Activated B cell treated with CpG ODN at 0.5 μM for 24 hours (primary cell): ENCODE results near the gene GADD45GIP1. TPM values are rescaled to one million over a fixed set of nuclear protein-coding genes. Genes with fewer than 3 reads are reported as not detected.

Experiments
- ATAC-seq: fragments of 200-7000 bp; cut with Tn5 transposase; one replicate; pipeline ENCODE4 v1.10.0; 2021; ENCODE audit warnings: low read depth, mild to moderate bottlenecking, moderate library complexity
- CTCF ChIA-PET: fragments of 350-600 bp; sonication (Branson Sonifier 250); formaldehyde crosslinking; loops from one replicate; lab custom pipeline; 2021; ENCODE audit warnings: antibody characterized with exemption; lab: Charles Lee
- POLR2A ChIA-PET: fragments of 350-600 bp; sonication (Branson Sonifier 250); formaldehyde crosslinking; loops from one replicate; lab custom pipeline; 2021; ENCODE audit warnings: antibody characterized with exemption; lab: Charles Lee
- DNase-seq: peaks from one replicate; pipeline ENCODE4 v3.0.0; 2022
- H3K27ac Mint-ChIP-seq: one replicate; pipeline ENCODE4 v1.8.0; 2020; ENCODE audit warnings: mixed read lengths
- H3K27me3 Mint-ChIP-seq: one replicate; pipeline ENCODE4 v1.8.0; 2021; ENCODE audit warnings: mixed read lengths
- H3K36me3 Mint-ChIP-seq: one replicate; pipeline ENCODE4 v1.8.0; 2021; ENCODE audit warnings: low read depth, mixed read lengths
- H3K4me1 Mint-ChIP-seq: one replicate; pipeline ENCODE4 v1.8.0; 2021; ENCODE audit warnings: mixed read lengths
- H3K4me3 Mint-ChIP-seq: one replicate; pipeline ENCODE4 v1.8.0; 2020; ENCODE audit warnings: mild to moderate bottlenecking, mixed read lengths
- H3K9me3 Mint-ChIP-seq: one replicate; pipeline ENCODE4 v1.8.0; 2020; ENCODE audit warnings: mixed read lengths
- intact Hi-C: fragments of 100-400 bp; cut with micrococcal nuclease; formaldehyde crosslinking; loops from one replicate; pipeline ENCODE4 v1.15.1; 2024
- total RNA-seq: library from RNA; stranded (reverse); gene quantifications from 2 replicates; pipeline ENCODE4 v1.2.3, GENCODE V29; 2022
- TF ChIP-seq, protein P1 (sequence below): fragments of 200-600 bp; IDR thresholded peaks from one replicate; pipeline ENCODE4 v1.8.0; 2022; ENCODE audit warnings: antibody characterized with exemption, mild to moderate bottlenecking

GADD45GIP1 gene
- total RNA-seq, 1 donor from 2014 or later = 16.7 TPM

DNA sequence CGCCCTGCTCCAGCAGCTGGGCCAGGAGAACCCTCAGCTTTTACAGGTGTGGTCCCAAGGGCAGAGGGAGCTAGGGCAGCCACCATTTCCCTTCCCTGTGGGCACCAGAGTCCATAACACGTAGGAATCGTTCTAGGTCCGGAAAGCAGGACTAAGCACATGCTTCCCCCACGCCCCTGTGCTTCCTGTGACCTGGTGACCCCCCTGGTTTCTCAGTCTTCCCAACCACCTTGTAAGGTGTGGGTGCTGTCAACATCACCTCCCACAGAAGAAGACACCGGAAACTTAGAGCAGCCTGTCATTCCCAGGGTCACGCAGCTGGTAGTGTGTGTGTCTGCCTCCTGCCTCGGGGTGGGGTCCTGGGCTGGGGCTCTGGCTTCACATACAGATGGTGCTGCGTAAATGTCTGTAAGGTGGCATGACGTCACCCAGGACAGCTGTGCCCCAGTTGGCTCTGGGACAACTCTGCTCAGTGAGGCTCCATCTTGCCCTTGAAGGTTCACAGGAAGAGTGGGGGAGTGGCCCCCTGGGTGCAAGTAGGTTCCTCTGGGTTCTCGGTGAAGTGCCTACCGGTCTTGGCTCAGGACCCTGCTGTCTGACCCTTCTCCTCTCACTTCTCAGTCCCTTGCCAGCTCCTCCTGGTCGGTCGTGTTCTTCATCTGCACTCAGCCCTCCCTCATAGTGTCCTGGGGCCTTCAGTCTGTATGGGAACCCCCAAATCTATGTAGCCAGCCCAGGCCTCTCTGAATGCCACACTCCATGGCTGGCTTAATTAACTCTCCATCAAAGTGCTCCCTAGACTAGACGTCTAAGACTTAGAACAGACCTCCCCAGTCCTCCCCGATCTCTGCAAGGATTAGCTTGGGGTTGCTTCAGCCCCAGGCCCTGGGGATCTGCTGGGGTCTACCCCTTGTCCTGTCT, 7.4 kb downstream of the GADD45GIP1 start:
- no peak for DNase-seq
- intact Hi-C loops = no loop called here
- no peak for ATAC-seq
- H3K4me1 Mint-ChIP-seq = peaks cover 39% of the 10 kb centered on the region
- H3K27ac Mint-ChIP-seq = peak overlapping the region; percentile 59
- CTCF ChIA-PET = interaction anchor here (1.7 kb wide), 1 partner anchor 16 kb away, joined by 4 read pairs; no protein-coding TSS in a partner anchor
- POLR2A ChIA-PET = interaction anchor here (1.3 to 4.3 kb wide), 3 partner anchors 11 to 59 kb away, joined by 3 to 20 read pairs (median 3); partner anchors contain the start of genes CALR, FARSA and GCDH
- H3K36me3 Mint-ChIP-seq = peaks cover 89% of the 10 kb centered on the region
- H3K9me3 Mint-ChIP-seq = no peaks in the 10 kb centered on the region
- no peak overlapping the region for H3K4me3 Mint-ChIP-seq
- TF ChIP-seq, protein P1, sequence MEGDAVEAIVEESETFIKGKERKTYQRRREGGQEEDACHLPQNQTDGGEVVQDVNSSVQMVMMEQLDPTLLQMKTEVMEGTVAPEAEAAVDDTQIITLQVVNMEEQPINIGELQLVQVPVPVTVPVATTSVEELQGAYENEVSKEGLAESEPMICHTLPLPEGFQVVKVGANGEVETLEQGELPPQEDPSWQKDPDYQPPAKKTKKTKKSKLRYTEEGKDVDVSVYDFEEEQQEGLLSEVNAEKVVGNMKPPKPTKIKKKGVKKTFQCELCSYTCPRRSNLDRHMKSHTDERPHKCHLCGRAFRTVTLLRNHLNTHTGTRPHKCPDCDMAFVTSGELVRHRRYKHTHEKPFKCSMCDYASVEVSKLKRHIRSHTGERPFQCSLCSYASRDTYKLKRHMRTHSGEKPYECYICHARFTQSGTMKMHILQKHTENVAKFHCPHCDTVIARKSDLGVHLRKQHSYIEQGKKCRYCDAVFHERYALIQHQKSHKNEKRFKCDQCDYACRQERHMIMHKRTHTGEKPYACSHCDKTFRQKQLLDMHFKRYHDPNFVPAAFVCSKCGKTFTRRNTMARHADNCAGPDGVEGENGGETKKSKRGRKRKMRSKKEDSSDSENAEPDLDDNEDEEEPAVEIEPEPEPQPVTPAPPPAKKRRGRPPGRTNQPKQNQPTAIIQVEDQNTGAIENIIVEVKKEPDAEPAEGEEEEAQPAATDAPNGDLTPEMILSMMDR = no peak
- no peaks in the 10 kb centered on the region for H3K27me3 Mint-ChIP-seq

DNA sequence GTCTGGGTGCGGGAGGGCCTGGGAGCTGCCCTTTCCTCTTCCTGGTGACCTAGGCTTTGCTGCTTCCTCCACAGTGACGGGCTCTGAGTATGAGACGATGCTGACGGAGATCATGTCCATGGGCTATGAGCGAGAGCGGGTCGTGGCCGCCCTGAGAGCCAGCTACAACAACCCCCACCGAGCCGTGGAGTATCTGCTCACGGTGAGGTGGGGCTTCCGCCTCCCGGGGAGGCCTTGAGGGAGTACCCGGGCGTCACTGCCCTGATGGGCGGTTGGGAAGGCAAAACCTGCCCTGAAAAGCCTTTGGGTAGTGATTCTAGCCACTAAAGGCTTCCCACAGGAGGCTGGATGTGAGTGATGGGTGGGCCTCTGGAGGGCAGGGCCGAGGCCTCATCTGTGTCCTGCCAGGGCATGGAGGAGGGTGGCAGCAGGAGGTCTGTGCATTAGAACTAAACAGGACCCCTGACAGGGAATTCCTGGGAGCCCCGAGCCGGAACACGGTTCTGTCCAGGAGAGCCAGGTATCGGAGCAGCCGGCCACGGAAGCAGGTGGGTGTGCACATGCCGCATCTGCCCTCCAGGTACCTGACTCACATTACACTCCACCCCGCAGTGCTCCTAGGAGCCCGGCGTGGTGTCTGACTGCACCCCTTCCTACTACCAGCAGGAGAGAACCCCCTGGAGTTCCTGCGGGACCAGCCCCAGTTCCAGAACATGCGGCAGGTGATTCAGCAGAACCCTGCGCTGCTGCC, 8.2 kb downstream of the GADD45GIP1 start:
- Mint-ChIP-seq H3K4me1 (peaks cover 39% of the 10 kb centered on the region), H3K4me3 (no peak overlapping the region), H3K27me3 (no peaks in the 10 kb centered on the region), H3K27ac (no peak overlapping the region), H3K36me3 (peaks cover 88% of the 10 kb centered on the region), H3K9me3 (no peaks in the 10 kb centered on the region)
- intact Hi-C loops = no loop called here
- ChIA-PET CTCF (interaction anchor here (1.1 to 1.7 kb wide), 2 partner anchors 17 to 112 kb away, joined by 3 to 4 read pairs; no protein-coding TSS in a partner anchor), POLR2A (interaction anchor here (0.6 to 4.3 kb wide), 3 partner anchors 10 to 155 kb away, joined by 3 to 20 read pairs (median 4); partner anchors contain the start of genes CALR and FARSA)
- ATAC-seq (no peak), DNase-seq (no peak)
- TF ChIP-seq, protein P1 = no peak

DNA sequence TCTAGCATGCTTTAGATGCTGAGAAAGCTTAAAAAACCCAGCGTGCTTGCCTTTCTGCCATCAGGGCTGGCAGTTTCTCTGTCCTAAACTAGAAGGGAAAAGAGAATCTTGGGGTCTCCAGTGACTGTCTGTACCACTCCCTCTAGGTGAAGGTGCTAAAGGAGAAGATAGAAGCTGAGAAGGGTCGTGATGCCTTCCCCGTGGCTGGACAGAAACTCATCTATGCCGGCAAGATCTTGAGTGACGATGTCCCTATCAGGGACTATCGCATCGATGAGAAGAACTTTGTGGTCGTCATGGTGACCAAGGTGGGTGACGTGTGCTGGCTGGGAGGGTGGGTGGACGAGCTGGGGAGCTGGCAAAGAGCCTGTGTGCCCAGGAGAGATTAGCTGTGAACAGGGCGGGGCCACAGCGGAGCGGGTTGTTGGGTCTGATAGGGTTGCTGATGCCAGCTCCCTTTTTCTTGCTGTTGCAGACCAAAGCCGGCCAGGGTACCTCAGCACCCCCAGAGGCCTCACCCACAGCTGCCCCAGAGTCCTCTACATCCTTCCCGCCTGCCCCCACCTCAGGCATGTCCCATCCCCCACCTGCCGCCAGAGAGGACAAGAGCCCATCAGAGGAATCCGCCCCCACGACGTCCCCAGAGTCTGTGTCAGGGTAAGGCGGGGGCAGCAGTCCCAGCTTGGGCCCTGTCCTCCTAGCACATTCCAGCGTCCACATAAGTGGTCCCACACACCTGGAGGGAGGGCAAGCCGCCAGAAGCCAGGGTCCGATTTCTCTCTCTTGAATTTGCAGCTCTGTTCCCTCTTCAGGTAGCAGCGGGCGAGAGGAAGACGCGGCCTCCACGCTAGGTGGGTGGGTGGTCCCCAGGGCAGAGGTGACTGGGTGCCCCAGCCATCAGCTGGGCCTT, 9.1 kb downstream of the GADD45GIP1 start:
- TF ChIP-seq, protein P1 = no peak
- H3K4me1 Mint-ChIP-seq = peaks cover 43% of the 10 kb centered on the region
- no peak for DNase-seq

DNA sequence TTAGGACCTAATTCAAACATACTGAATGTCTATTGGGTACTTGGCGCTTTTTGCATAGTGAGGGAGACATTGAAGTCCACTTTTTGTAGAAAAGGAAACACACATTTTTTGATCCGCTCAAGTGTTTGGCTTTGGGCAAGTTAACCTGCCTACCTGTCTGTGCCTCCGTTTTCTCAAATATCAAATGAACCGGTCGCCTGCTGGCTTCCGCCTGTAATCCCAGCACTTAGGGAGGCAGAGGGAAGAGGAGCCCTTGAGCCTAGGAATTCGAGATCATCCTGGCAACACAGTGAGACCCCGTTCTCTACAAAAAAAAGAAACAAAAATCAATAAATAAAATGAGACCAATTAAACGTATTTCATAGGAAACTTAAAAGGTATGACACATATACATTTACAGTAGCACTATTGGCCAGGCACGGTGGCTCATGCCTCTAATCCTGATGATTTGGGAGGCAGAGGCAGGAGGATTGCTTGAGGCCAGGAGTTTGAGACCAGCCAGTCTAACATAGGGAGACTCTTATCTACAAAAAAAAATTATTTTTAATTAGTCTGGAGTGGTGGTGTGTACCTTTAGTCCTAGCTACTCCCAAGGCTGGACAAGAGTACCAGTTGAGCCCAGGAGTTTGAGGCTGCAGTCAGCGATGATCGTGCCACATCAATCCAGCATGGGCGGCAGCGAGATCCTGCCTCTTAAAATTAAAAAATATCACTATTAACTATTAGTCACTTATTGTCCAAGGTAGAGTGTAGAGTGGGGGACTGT, 10.1 kb downstream of the GADD45GIP1 start:
- H3K4me1 Mint-ChIP-seq = peaks cover 47% of the 10 kb centered on the region
- ChIA-PET POLR2A (interaction anchor here (0.5 to 4.3 kb wide), 7 partner anchors 8 to 147 kb away, joined by 3 to 24 read pairs (median 7); partner anchors contain the start of genes CALR, FARSA, GADD45GIP1 and GCDH), CTCF (interaction anchor here (1.5 kb wide), 1 partner anchor 18 kb away, joined by 4 read pairs; no protein-coding TSS in a partner anchor)
- TF ChIP-seq, protein P1 = no peak
- no peaks in the 10 kb centered on the region for H3K27me3 Mint-ChIP-seq
- H3K4me3 Mint-ChIP-seq = peak overlapping the region; percentile 86
- no peaks in the 10 kb centered on the region for H3K9me3 Mint-ChIP-seq
- H3K27ac Mint-ChIP-seq = peak overlapping the region; percentile 82
- peaks cover 89% of the 10 kb centered on the region for H3K36me3 Mint-ChIP-seq
- ATAC-seq (no peak), DNase-seq (no peak)
- intact Hi-C loops = no loop called here

More for the DNA sequence above, 9.1 kb downstream of the GADD45GIP1 start:
- Mint-ChIP-seq H3K27me3 (no peaks in the 10 kb centered on the region), H3K27ac (peak overlapping the region; percentile 41), H3K36me3 (peaks cover 89% of the 10 kb centered on the region), H3K9me3 (no peaks in the 10 kb centered on the region), H3K4me3 (no peak overlapping the region)
- intact Hi-C loops = no loop called here
- no peak for ATAC-seq
- CTCF ChIA-PET = interaction anchor here (1.1 kb wide), 1 partner anchor 113 kb away, joined by 3 read pairs; no protein-coding TSS in a partner anchor
- POLR2A ChIA-PET = interaction anchor here (0.6 to 4.3 kb wide), 4 partner anchors 8 to 155 kb away, joined by 3 to 20 read pairs (median 4); partner anchors contain the start of genes CALR and FARSA
